PC-3 (cell line): Measurements from ENCODE around the gene MEPCE.

Source experiments
- CTCF ChIP-seq: fragments of 300-600 bp; sonication (generic); conservative IDR thresholded peaks from 2 replicates; pipeline ENCODE4 v1.5.1; 2017; ENCODE audit warnings: antibody characterized with exemption, low read depth, mild to moderate bottlenecking, low read length
- EZH2 ChIP-seq: fragments of 300-600 bp; sonication (generic); IDR thresholded peaks from one replicate; pipeline ENCODE4 v1.6.1; 2017; ENCODE audit warnings: antibody characterized with exemption, mild to moderate bottlenecking, low read length; ENCODE audit not compliant: unreplicated experiment
- EZH2phosphoT487 ChIP-seq: fragments of 300-600 bp; sonication (generic); IDR thresholded peaks from 2 replicates; pipeline ENCODE4 v1.6.1; 2018; ENCODE audit warnings: mild to moderate bottlenecking, antibody characterized with exemption, low read length, borderline replicate concordance

- TF ChIP-seq CTCF (no peak), EZH2 (no peak), EZH2phosphoT487 (no peak)
These were observed 40.1 kb upstream of the MEPCE start for GRCh38 chr7:100389437-100390088.
